HG03108 (cell line): ENCODE results near the gene PRKAR1A.
"Not testable (repeated sequence)": the region's sequence is repeated elsewhere in the genome, so short reads cannot be mapped to it uniquely, and the experiment has no call there.

Experiments
- ATAC-seq: cut with Tn5 transposase; IDR thresholded peaks from one replicate; pipeline ENCODE4 v1.9.1; 2021; ENCODE audit warnings: moderate library complexity; ENCODE audit not compliant: unreplicated experiment

The PRKAR1A gene

GRCh38 chr17:68576137-68576536 is 63.9 kb downstream of the PRKAR1A start:
- no peak for ATAC-seq

- ATAC-seq, result no peak
These were observed 64.7 kb downstream of the PRKAR1A start for GRCh38 chr17:68576811-68577496.

GRCh38 chr17:68577497-68577821 is 65.2 kb downstream of the PRKAR1A start:
- no peak for ATAC-seq

GRCh38 chr17:68578236-68578635 is 66.0 kb downstream of the PRKAR1A start:
- no peak for ATAC-seq

GRCh38 chr17:68579194-68579927 is 67.1 kb downstream of the PRKAR1A start:
- ATAC-seq, result no peak

GRCh38 chr17:68580236-68580770 is 68.1 kb downstream of the PRKAR1A start:
- ATAC-seq, result no peak

GRCh38 chr17:68581863-68582645 is 69.8 kb downstream of the PRKAR1A start:
- ATAC-seq, result no peak

GRCh38 chr17:68582867-68583266 is 70.6 kb downstream of the PRKAR1A start:
- not testable (repeated sequence) for ATAC-seq

GRCh38 chr17:68584581-68585303 is 72.5 kb downstream of the PRKAR1A start:
- ATAC-seq, result no peak

- no peak for ATAC-seq
These were observed 73.4 kb downstream of the PRKAR1A start for GRCh38 chr17:68585643-68586042.

- ATAC-seq, result no peak
These were observed 74.8 kb downstream of the PRKAR1A start for GRCh38 chr17:68587026-68587425.

- ATAC-seq, result no peak
These were observed 75.6 kb downstream of the PRKAR1A start for GRCh38 chr17:68587847-68588246.

GRCh38 chr17:68588362-68588761 is 76.1 kb downstream of the PRKAR1A start:
- no peak for ATAC-seq

- ATAC-seq, result no peak
These were observed 76.9 kb downstream of the PRKAR1A start for GRCh38 chr17:68589086-68589485.

- no peak for ATAC-seq
These were observed 79.4 kb downstream of the PRKAR1A start for GRCh38 chr17:68591583-68591982.

GRCh38 chr17:68592009-68592408 is 79.8 kb downstream of the PRKAR1A start:
- no peak for ATAC-seq

GRCh38 chr17:68592682-68593641 is 80.7 kb downstream of the PRKAR1A start:
- no peak for ATAC-seq

- no peak for ATAC-seq
These were observed 82.3 kb downstream of the PRKAR1A start for GRCh38 chr17:68594552-68594951.

- no peak for ATAC-seq
These were observed 83.3 kb downstream of the PRKAR1A start for GRCh38 chr17:68595496-68595895.

GRCh38 chr17:68595986-68596385 is 83.8 kb downstream of the PRKAR1A start:
- no peak for ATAC-seq
